Vagina (tissue), 2 donors: ENCODE data around the gene PDE11A. TPM values are rescaled to one million over a fixed set of nuclear protein-coding genes. Genes with fewer than 3 reads are reported as not detected.

Source experiments
- DNase-seq, 2 donors: peaks; one replicate each; pipeline ENCODE4 v3.0.0-alpha.2; 2017; ENCODE audit errors: extremely low spot score in 2 of 2
- H3K27ac ChIP-seq: fragments of 200-600 bp; sonication (generic); one replicate; pipeline ENCODE4 v1.5.1; 2019
- H3K27me3 ChIP-seq: fragments of 200-600 bp; sonication (generic); one replicate; pipeline ENCODE4 v1.5.1; 2019
- H3K36me3 ChIP-seq, 2 donors: fragments of 200-600 bp; sonication (generic); one replicate each; pipeline ENCODE4 v1.5.1; 2017 to 2019
- H3K4me1 ChIP-seq: fragments of 200-600 bp; sonication (generic); one replicate; pipeline ENCODE4 v1.5.1; 2019
- H3K4me3 ChIP-seq, 2 donors: fragments of 200-600 bp; sonication (generic); 1 replicate in 1 of 2; 2 replicates in 1 of 2; pipeline ENCODE4 v1.5.1; 2016 to 2019
- H3K9me3 ChIP-seq: fragments of 200-600 bp; sonication (generic); one replicate; pipeline ENCODE4 v1.5.1; 2019
- CTCF ChIP-seq, 3 experiments: fragments of 450-650 bp in 2 of 3; fragments of 200-600 bp in 1 of 3; sonication (generic) in 1 of 3; IDR thresholded peaks; one replicate each; pipeline ENCODE4 v1.5.1; 2017 to 2019; ENCODE audit warnings: antibody characterized with exemption in 3 of 3, mild to moderate bottlenecking in 2 of 3, moderate library complexity in 2 of 3
- POLR2A ChIP-seq, 2 donors: fragments of 450-650 bp; IDR thresholded peaks; one replicate each; pipeline ENCODE4 v1.6.1; 2017; ENCODE audit warnings: antibody characterized with exemption in 2 of 2, mild to moderate bottlenecking in 2 of 2, moderate library complexity in 2 of 2
- POLR2AphosphoS5 ChIP-seq, 2 donors: sonication (generic); formaldehyde crosslinking; IDR thresholded peaks; one replicate each; pipeline ENCODE4 v1.9.0; 2017; ENCODE audit warnings: antibody characterized with exemption in 2 of 2, mild to moderate bottlenecking in 2 of 2, low read depth in 1 of 2; ENCODE audit not compliant: insufficient read depth in 1 of 2
- intact Hi-C: fragments of 100-400 bp; cut with DNase I; formaldehyde crosslinking; loops from one replicate; pipeline ENCODE4 v1.15.1; 2023
- total RNA-seq: library from RNA; depleted of rRNA; stranded (reverse); fragments of >200 nt; gene quantifications from one replicate; pipeline ENCODE4 v1.2.3, GENCODE V29; 2016

PDE11A gene
- total RNA-seq, 1 donor from 2014 or later, result 0.25 TPM

GRCh38 chr2:177728399-177728765 lies 344.2 kb downstream of the PDE11A start:
- Histone ChIP-seq H3K27ac (no peak overlapping the region), H3K4me1 (no peaks in the 10 kb centered on the region), H3K4me3 (no peak overlapping the region), H3K36me3 (no peaks in the 10 kb centered on the region), H3K9me3 (no peaks in the 10 kb centered on the region), H3K27me3 (no peaks in the 10 kb centered on the region)
- TF ChIP-seq CTCF (IDR thresholded peaks at IDR 0.05) (no peak), POLR2A (IDR thresholded peaks at IDR 0.05) (no peak), POLR2AphosphoS5 (IDR thresholded peaks at IDR 0.05; ENCODE audit: insufficient read depth in 1 of 2, low read depth in 1 of 2) (no peak)
- intact Hi-C loops, result loop anchor here (10.0 kb wide), 1 partner anchor 394 kb away; no protein-coding TSS in a partner anchor
- no peak for DNase-seq

- Histone ChIP-seq H3K4me3 (no peak overlapping the region), H3K9me3 (no peaks in the 10 kb centered on the region), H3K27me3 (no peaks in the 10 kb centered on the region), H3K36me3 (no peaks in the 10 kb centered on the region), H3K27ac (no peak overlapping the region), H3K4me1 (no peaks in the 10 kb centered on the region)
- no peak for DNase-seq
- TF ChIP-seq CTCF (IDR thresholded peaks at IDR 0.05), result no peak
- no peak for TF ChIP-seq POLR2AphosphoS5 (IDR thresholded peaks at IDR 0.05; ENCODE audit: insufficient read depth in 1 of 2, low read depth in 1 of 2)
- no peak for TF ChIP-seq POLR2A (IDR thresholded peaks at IDR 0.05)
- intact Hi-C loops, result loop anchor here (10.0 kb wide), 1 partner anchor 393 kb away; no protein-coding TSS in a partner anchor
These were observed 344.8 kb downstream of the PDE11A start for GRCh38 chr2:177727577-177728398.

- H3K27me3 ChIP-seq, result no peaks in the 10 kb centered on the region
- no peaks in the 10 kb centered on the region for H3K36me3 ChIP-seq
- intact Hi-C loops, result loop anchor here (10.0 kb wide), 1 partner anchor 392 kb away; no protein-coding TSS in a partner anchor
These were observed 345.6 kb downstream of the PDE11A start for GRCh38 chr2:177726931-177727348.

GRCh38 chr2:177724398-177725287 lies 347.9 kb downstream of the PDE11A start:
- H3K4me3 ChIP-seq, result no peak overlapping the region
- intact Hi-C loops, result loop anchor here (10.0 kb wide), 1 partner anchor 390 kb away; no protein-coding TSS in a partner anchor
- no peaks in the 10 kb centered on the region for H3K27me3 ChIP-seq
- no peak overlapping the region for H3K27ac ChIP-seq
- no peaks in the 10 kb centered on the region for H3K9me3 ChIP-seq
- H3K4me1 ChIP-seq, result no peaks in the 10 kb centered on the region
- DNase-seq, result no peak
- TF ChIP-seq POLR2AphosphoS5 (IDR thresholded peaks at IDR 0.05; ENCODE audit: insufficient read depth in 1 of 2, low read depth in 1 of 2) (no peak), CTCF (IDR thresholded peaks at IDR 0.05) (peak; percentile 42 to 78 (median 69))
- H3K36me3 ChIP-seq, result no peaks in the 10 kb centered on the region

More at GRCh38 chr2:177726931-177727348, 345.6 kb downstream of the PDE11A start:
- no peak overlapping the region for H3K4me3 ChIP-seq
- TF ChIP-seq POLR2A (IDR thresholded peaks at IDR 0.05) (no peak), POLR2AphosphoS5 (IDR thresholded peaks at IDR 0.05; ENCODE audit: insufficient read depth in 1 of 2, low read depth in 1 of 2) (no peak), CTCF (IDR thresholded peaks at IDR 0.05) (no peak)
- H3K4me1 ChIP-seq, result no peaks in the 10 kb centered on the region
- no peak overlapping the region for H3K27ac ChIP-seq
- H3K9me3 ChIP-seq, result no peaks in the 10 kb centered on the region
- no peak for DNase-seq
